Measurements from ENCODE around the gene LHFPL6.

Gene LHFPL6

GRCh38 chr13:39461685-39462266 is 141.2 kb downstream of the LHFPL6 start:
- DNase-seq: no peak

- DNase-seq: no peak
These were observed 145.7 kb downstream of the LHFPL6 start for GRCh38 chr13:39457274-39457673.

- DNase-seq: no peak
These were observed 147.3 kb downstream of the LHFPL6 start for GRCh38 chr13:39455521-39456175.

- no peak for DNase-seq
These were observed 150.2 kb downstream of the LHFPL6 start for GRCh38 chr13:39452834-39453233.

GRCh38 chr13:39452417-39452816 is 150.6 kb downstream of the LHFPL6 start:
- no peak for DNase-seq

GRCh38 chr13:39451860-39452301 is 151.1 kb downstream of the LHFPL6 start:
- no peak for DNase-seq

GRCh38 chr13:39451301-39451700 is 151.7 kb downstream of the LHFPL6 start:
- no peak for DNase-seq

- no peak for DNase-seq
These were observed 152.8 kb downstream of the LHFPL6 start for GRCh38 chr13:39450176-39450575.

GRCh38 chr13:39448834-39449233 is 154.2 kb downstream of the LHFPL6 start:
- DNase-seq: no peak

GRCh38 chr13:39446865-39447264 is 156.1 kb downstream of the LHFPL6 start:
- DNase-seq: no peak

GRCh38 chr13:39444866-39445265 is 158.1 kb downstream of the LHFPL6 start:
- DNase-seq: no peak

GRCh38 chr13:39433651-39434050 is 169.3 kb downstream of the LHFPL6 start:
- DNase-seq: no peak

GRCh38 chr13:39432196-39432595 is 170.8 kb downstream of the LHFPL6 start:
- no peak for DNase-seq

- DNase-seq: no peak
These were observed 180.0 kb downstream of the LHFPL6 start for GRCh38 chr13:39422845-39423565.

- no peak for DNase-seq
These were observed 183.1 kb downstream of the LHFPL6 start for GRCh38 chr13:39419876-39420275.

GRCh38 chr13:39419068-39419467 is 183.9 kb downstream of the LHFPL6 start:
- DNase-seq: no peak

- DNase-seq: no peak
These were observed 184.6 kb downstream of the LHFPL6 start for GRCh38 chr13:39418424-39418823.

GRCh38 chr13:39417643-39418042 is 185.3 kb downstream of the LHFPL6 start:
- DNase-seq: no peak

- no peak for DNase-seq
These were observed 185.9 kb downstream of the LHFPL6 start for GRCh38 chr13:39417131-39417530.

GRCh38 chr13:39415008-39415802 is 187.8 kb downstream of the LHFPL6 start:
- no peak for DNase-seq

- no peak for DNase-seq
These were observed 188.7 kb downstream of the LHFPL6 start for GRCh38 chr13:39414339-39414738.

GRCh38 chr13:39411511-39411910 is 191.5 kb downstream of the LHFPL6 start:
- DNase-seq: no peak

GRCh38 chr13:39410964-39411363 is 192.0 kb downstream of the LHFPL6 start:
- no peak for DNase-seq

All from 8988T (cell line).